GM23248 (cell line): ENCODE data around the gene ACAN. TPM values are rescaled to one million over a fixed set of nuclear protein-coding genes. Genes with fewer than 3 reads are reported as not detected.

ENCODE experiments used
- DNase-seq: peaks from one replicate; pipeline ENCODE4 v3.0.0-alpha.2; 2015
- H2AFZ ChIP-seq: fragments of 200-600 bp; sonication (generic); 2 replicates; pipeline ENCODE4 v1.6.1; 2016; ENCODE audit warnings: antibody characterized with exemption
- H3F3A ChIP-seq: fragments of 200-600 bp; sonication (generic); 2 replicates; pipeline ENCODE4 v1.6.1; 2016; ENCODE audit warnings: mild to moderate bottlenecking, antibody characterized with exemption, mixed run types; ENCODE audit not compliant: insufficient read depth
- H3K27ac ChIP-seq: fragments of 200-600 bp; sonication (generic); 2 replicates; pipeline ENCODE4 v1.5.1; 2016; ENCODE audit warnings: mild to moderate bottlenecking
- H3K27me3 ChIP-seq: fragments of 200-600 bp; sonication (generic); replicated peaks from 2 replicates; pipeline ENCODE4 v1.6.1; 2016; ENCODE audit warnings: mild to moderate bottlenecking; ENCODE audit not compliant: insufficient read depth
- H3K36me3 ChIP-seq: fragments of 200-600 bp; sonication (generic); 2 replicates; pipeline ENCODE4 v1.6.1; 2016; ENCODE audit warnings: low read depth, mild to moderate bottlenecking
- H3K4me1 ChIP-seq: fragments of 200-600 bp; sonication (generic); 2 replicates; pipeline ENCODE4 v1.6.1; 2016; ENCODE audit warnings: mild to moderate bottlenecking; ENCODE audit not compliant: insufficient read depth
- H3K4me2 ChIP-seq: fragments of 200-600 bp; sonication (generic); one replicate; pipeline ENCODE4 v1.6.1; 2016; ENCODE audit warnings: mild to moderate bottlenecking; ENCODE audit not compliant: unreplicated experiment
- H3K4me3 ChIP-seq: fragments of 200-600 bp; sonication (generic); 2 replicates; pipeline ENCODE4 v1.5.1; 2016; ENCODE audit warnings: mild to moderate bottlenecking
- H3K79me2 ChIP-seq: fragments of 200-600 bp; sonication (generic); 2 replicates; pipeline ENCODE4 v1.6.1; 2016; ENCODE audit warnings: mild to moderate bottlenecking; ENCODE audit not compliant: insufficient read depth
- H3K9ac ChIP-seq: fragments of 200-600 bp; sonication (generic); 2 replicates; pipeline ENCODE4 v1.6.1; 2016; ENCODE audit warnings: mild to moderate bottlenecking
- H3K9me2 ChIP-seq: fragments of 200-600 bp; sonication (generic); 2 replicates; pipeline ENCODE4 v1.6.1; 2016; ENCODE audit warnings: mixed run types, mild to moderate bottlenecking, moderate library complexity; ENCODE audit not compliant: insufficient read depth
- H3K9me3 ChIP-seq: fragments of 200-600 bp; sonication (generic); one replicate; pipeline ENCODE4 v1.6.1; 2017; ENCODE audit warnings: low read depth
- H4K20me1 ChIP-seq: fragments of 200-600 bp; sonication (generic); 2 replicates; pipeline ENCODE4 v1.6.0; 2016; ENCODE audit not compliant: insufficient read depth
- EZH2 ChIP-seq: fragments of 200-600 bp; sonication (generic); IDR thresholded peaks from 2 replicates; pipeline ENCODE4 v1.6.1; 2018; ENCODE audit warnings: antibody characterized with exemption, mild to moderate bottlenecking; ENCODE audit not compliant: insufficient read depth, poor library complexity, severe bottlenecking
- EZH2phosphoT487 ChIP-seq: fragments of 200-600 bp; sonication (generic); IDR thresholded peaks from 2 replicates; pipeline ENCODE4 v1.6.1; 2018; ENCODE audit warnings: antibody characterized with exemption, moderate library complexity, mild to moderate bottlenecking, low read depth; ENCODE audit not compliant: insufficient read depth
- WGBS, 2 experiments: methylation state at CpG; one replicate each; pipeline ENCODE4 v1.1.6; 2015 to 2017; ENCODE audit warnings: low lambda C conversion rate in 2 of 2, low coverage in 1 of 2; ENCODE audit errors: missing lambda C conversion rate in 2 of 2; 5-methylcytosine and 5-hydroxymethylcytosine counted together
- in situ Hi-C: fragments of 300-500 bp; cut with MboI; formaldehyde crosslinking; loops from 2 replicates; pipeline ENCODE4 v1.15.0; 2020
- polyA plus RNA-seq: library from polyadenylated mRNA; unstranded; fragments of >200 nt; fragmentation: Nextera tagmentation; extraction: Ambion mirVana; gene quantifications from 2 replicates; pipeline ENCODE4 v1.2.1, GENCODE V29; 2016
- total RNA-seq: library from RNA; depleted of rRNA; stranded (reverse); fragments of >200 nt; shearing (Covaris generic); gene quantifications from 2 replicates; pipeline ENCODE4 v1.2.3, GENCODE V29; 2014

The ACAN gene
- total and polyA plus RNA-seq, 2 experiments from 2014 or later: not detected

DNA sequence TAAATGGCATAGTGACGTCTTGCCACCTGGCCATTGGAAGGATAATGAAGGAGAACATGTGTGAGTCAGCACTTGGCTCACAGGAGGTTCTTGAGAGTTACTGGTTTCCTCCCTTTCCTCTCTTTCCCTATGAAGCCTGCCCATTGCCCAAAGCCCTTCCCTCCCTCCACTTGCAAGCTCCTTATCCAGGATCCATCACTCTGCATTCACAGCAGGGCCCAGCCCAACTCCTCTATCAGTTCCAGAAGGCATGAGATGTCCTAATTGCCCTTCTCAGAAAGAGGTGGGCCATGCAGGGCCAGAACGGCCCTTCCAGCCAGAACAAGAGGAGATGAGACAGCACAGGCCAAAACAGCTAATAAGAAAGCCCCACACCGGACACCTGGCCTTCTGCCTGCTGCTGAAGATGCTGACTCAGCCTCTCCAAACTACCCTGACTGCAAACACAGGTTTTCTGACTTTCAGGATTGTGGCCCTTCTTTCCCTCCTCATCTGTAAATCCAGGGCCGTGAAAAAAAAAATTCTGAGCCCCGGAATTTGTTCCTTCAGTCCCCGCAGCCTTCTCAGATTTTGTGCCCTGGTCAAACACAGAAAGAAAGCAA is 62.4 kb downstream of the ACAN start:
- TF ChIP-seq EZH2phosphoT487: no peak
- no peak for TF ChIP-seq EZH2
- H2AFZ ChIP-seq: no peak overlapping the region
- no peaks in the 10 kb centered on the region for H3K9me2 ChIP-seq
- 41 to 44% methylated on average over 6 of the region's 6 CpGs for WGBS, 2 experiments
- no peaks in the 10 kb centered on the region for H4K20me1 ChIP-seq
- DNase-seq: no peak
- in situ Hi-C loops: no loop called here
- H3K27ac ChIP-seq: no peak overlapping the region
- H3K4me3 ChIP-seq: no peak overlapping the region
- H3F3A ChIP-seq: no peaks in the 10 kb centered on the region
- H3K27me3 ChIP-seq: peaks cover 25% of the 10 kb centered on the region
- H3K9ac ChIP-seq: no peak overlapping the region
- no peaks in the 10 kb centered on the region for H3K4me1 ChIP-seq
- no peaks in the 10 kb centered on the region for H3K79me2 ChIP-seq
- no peak overlapping the region for H3K4me2 ChIP-seq
- H3K9me3 ChIP-seq: no peaks in the 10 kb centered on the region
- H3K36me3 ChIP-seq: no peaks in the 10 kb centered on the region

DNA sequence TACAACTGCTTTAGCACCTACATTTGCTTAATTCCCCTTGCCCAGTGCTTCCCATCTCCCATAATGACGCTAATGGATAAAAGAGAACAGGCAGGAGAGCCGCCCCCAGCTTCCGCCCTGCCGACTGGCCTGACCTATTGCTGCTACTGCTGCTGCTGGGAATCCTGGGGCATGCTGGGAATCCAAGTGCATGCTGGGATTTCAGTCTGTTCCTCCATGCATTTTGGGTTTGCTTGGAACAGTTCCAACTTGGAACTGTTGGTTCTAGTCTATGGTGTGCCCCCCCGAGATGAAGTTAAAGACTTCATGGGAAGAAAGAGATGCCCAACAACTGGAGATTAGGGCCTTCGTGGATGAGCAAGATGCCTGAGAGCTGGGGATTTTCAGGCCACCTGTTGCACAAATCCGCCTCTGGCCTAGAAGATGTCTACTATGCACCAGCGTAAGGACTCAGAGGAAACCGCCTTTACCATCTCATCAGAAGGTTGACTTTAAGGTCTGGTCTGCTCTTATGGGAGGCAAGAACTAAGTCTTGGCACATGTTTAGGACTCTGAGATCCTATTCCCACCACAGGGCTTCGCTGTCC is 63.2 kb downstream of the ACAN start:
- H3K27me3 ChIP-seq: peaks cover 25% of the 10 kb centered on the region
- no peak overlapping the region for H3K4me2 ChIP-seq
- H2AFZ ChIP-seq: no peak overlapping the region
- H4K20me1 ChIP-seq: no peaks in the 10 kb centered on the region
- in situ Hi-C loops: no loop called here
- H3K4me1 ChIP-seq: no peaks in the 10 kb centered on the region
- H3K9ac ChIP-seq: no peak overlapping the region
- H3K9me3 ChIP-seq: no peaks in the 10 kb centered on the region
- no peak overlapping the region for H3K27ac ChIP-seq
- H3K9me2 ChIP-seq: no peaks in the 10 kb centered on the region
- H3K4me3 ChIP-seq: no peak overlapping the region
- no peaks in the 10 kb centered on the region for H3K79me2 ChIP-seq
- 74 to 78% methylated on average over 10 of the region's 10 CpGs for WGBS, 2 experiments
- no peak for DNase-seq
- no peak for TF ChIP-seq EZH2phosphoT487
- TF ChIP-seq EZH2: no peak
- no peaks in the 10 kb centered on the region for H3F3A ChIP-seq
- no peaks in the 10 kb centered on the region for H3K36me3 ChIP-seq

DNA sequence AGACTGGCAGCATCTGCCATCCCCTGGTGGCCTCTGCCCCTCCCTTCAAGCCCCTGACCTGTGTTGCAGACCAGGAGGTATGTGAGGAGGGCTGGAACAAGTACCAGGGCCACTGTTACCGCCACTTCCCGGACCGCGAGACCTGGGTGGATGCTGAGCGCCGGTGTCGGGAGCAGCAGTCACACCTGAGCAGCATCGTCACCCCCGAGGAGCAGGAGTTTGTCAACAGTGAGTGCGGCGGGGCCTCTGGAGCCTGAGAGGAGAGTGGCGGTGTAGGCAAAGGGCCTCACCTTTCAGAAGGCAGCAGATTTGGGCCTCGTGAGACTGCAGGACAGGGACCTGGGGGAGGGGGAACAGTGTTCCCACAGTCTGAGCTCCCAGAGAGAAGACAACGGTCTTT is 68.1 kb downstream of the ACAN start:
- Histone ChIP-seq H3K27me3 (peaks cover 20% of the 10 kb centered on the region), H4K20me1 (no peaks in the 10 kb centered on the region), H3K36me3 (no peaks in the 10 kb centered on the region), H3K9ac (no peak overlapping the region), H3K79me2 (no peaks in the 10 kb centered on the region), H3K9me2 (no peaks in the 10 kb centered on the region), H3K4me2 (no peak overlapping the region), H3K27ac (no peak overlapping the region), H3F3A (no peaks in the 10 kb centered on the region), H3K9me3 (no peaks in the 10 kb centered on the region), H3K4me1 (no peaks in the 10 kb centered on the region), H2AFZ (no peak overlapping the region), H3K4me3 (no peak overlapping the region)
- 75 to 80% methylated on average over 13 to 14 of the region's 14 CpGs for WGBS, 2 experiments
- DNase-seq: no peak
- TF ChIP-seq EZH2phosphoT487 (no peak), EZH2 (no peak)
- in situ Hi-C loops: no loop called here

DNA sequence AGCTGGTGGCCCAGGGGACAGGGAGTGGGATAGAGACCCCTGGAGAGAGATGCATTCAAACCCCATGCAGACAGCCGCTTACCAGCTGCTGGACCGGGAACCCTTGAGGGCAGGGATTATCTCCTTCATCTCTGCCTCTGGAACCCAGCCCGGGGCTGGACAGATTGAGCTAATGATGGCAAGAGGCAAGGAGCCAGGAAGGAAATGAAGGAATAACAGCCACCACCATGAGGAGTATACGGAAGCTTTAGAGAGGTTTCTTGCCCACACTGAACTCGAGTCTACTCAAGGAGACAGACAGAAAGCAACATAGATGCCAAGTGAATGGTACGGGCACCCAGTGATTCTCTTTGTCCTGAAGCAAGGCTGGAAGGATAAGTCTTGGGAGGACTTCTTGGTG is 68.9 kb downstream of the ACAN start:
- Histone ChIP-seq H3K27me3 (peaks cover 20% of the 10 kb centered on the region), H3K4me2 (no peak overlapping the region), H3K79me2 (no peaks in the 10 kb centered on the region), H3K4me1 (no peaks in the 10 kb centered on the region), H4K20me1 (no peaks in the 10 kb centered on the region), H3K9me3 (no peaks in the 10 kb centered on the region), H3F3A (no peaks in the 10 kb centered on the region), H3K9ac (no peak overlapping the region), H2AFZ (no peak overlapping the region), H3K27ac (no peak overlapping the region), H3K9me2 (no peaks in the 10 kb centered on the region), H3K4me3 (no peak overlapping the region), H3K36me3 (no peaks in the 10 kb centered on the region)
- TF ChIP-seq EZH2phosphoT487 (no peak), EZH2 (no peak)
- DNase-seq: no peak
- in situ Hi-C loops: no loop called here
- WGBS, 2 experiments: 40 to 41% methylated on average over 6 of the region's 6 CpGs

DNA sequence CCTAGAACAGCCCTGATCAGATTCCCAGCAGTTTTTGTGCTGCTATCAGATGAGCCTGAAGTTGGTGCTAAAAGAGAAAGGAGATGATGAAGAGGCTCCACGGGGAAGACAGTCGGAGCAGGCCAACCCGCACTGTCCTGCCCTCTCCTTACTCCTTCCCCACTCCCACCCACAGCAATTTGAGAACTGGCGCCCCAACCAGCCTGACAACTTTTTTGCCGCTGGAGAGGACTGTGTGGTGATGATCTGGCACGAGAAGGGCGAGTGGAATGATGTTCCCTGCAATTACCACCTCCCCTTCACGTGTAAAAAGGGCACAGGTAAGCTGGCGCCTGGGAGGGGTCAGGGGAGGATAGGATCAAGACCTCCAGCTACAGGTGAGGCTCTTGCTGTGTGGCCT is 69.5 kb downstream of the ACAN start:
- no peaks in the 10 kb centered on the region for H3K9me3 ChIP-seq
- H3K79me2 ChIP-seq: no peaks in the 10 kb centered on the region
- TF ChIP-seq EZH2phosphoT487 (no peak), EZH2 (no peak)
- no peak overlapping the region for H3K9ac ChIP-seq
- H3K27me3 ChIP-seq: peaks cover 16% of the 10 kb centered on the region
- no peaks in the 10 kb centered on the region for H3K9me2 ChIP-seq
- no peak overlapping the region for H2AFZ ChIP-seq
- H3K27ac ChIP-seq: no peak overlapping the region
- H3K36me3 ChIP-seq: no peaks in the 10 kb centered on the region
- H3K4me2 ChIP-seq: no peak overlapping the region
- in situ Hi-C loops: no loop called here
- no peaks in the 10 kb centered on the region for H3F3A ChIP-seq
- no peak for DNase-seq
- H3K4me1 ChIP-seq: no peaks in the 10 kb centered on the region
- 55 to 61% methylated on average over 9 of the region's 9 CpGs for WGBS, 2 experiments
- H4K20me1 ChIP-seq: no peaks in the 10 kb centered on the region
- H3K4me3 ChIP-seq: no peak overlapping the region
